DMS114 treated with DMSO at 0.1 percent for 48 hours (cell line): ENCODE measurements around the gene COL8A2.

ENCODE experiments used
- DNase-seq: peaks from one replicate; lab custom pipeline; 2025; ENCODE audit not compliant: unreplicated experiment; lab: John Stamatoyannopoulos, UW

The COL8A2 gene

GRCh38 chr1:36115200-36115669 lies 9.8 kb downstream of the COL8A2 start:
- no peak for DNase-seq

- DNase-seq = no peak
Observed at GRCh38 chr1:36114371-36114770, 10.7 kb downstream of the COL8A2 start.

GRCh38 chr1:36112823-36113222 lies 12.2 kb downstream of the COL8A2 start:
- DNase-seq = no peak

- DNase-seq = no peak
Observed at GRCh38 chr1:36111151-36111550, 13.9 kb downstream of the COL8A2 start.

GRCh38 chr1:36109041-36109679 lies 15.9 kb downstream of the COL8A2 start:
- DNase-seq = no peak

GRCh38 chr1:36108314-36108713 lies 16.7 kb downstream of the COL8A2 start:
- no peak for DNase-seq

- DNase-seq = no peak
Observed at GRCh38 chr1:36107394-36107793, 17.6 kb downstream of the COL8A2 start.

GRCh38 chr1:36106269-36106668 lies 18.8 kb downstream of the COL8A2 start:
- no peak for DNase-seq

GRCh38 chr1:36101546-36101945 lies 23.5 kb downstream of the COL8A2 start:
- DNase-seq = no peak

GRCh38 chr1:36100376-36100775 lies 24.6 kb downstream of the COL8A2 start:
- no peak for DNase-seq

GRCh38 chr1:36099681-36100341 lies 25.2 kb downstream of the COL8A2 start:
- DNase-seq = peak; percentile 33

GRCh38 chr1:36098650-36099365 lies 26.2 kb downstream of the COL8A2 start:
- no peak for DNase-seq

GRCh38 chr1:36097693-36098585 lies 27.1 kb downstream of the COL8A2 start:
- DNase-seq = no peak

GRCh38 chr1:36096500-36097432 lies 28.3 kb downstream of the COL8A2 start:
- DNase-seq = no peak

- DNase-seq = no peak
Observed at GRCh38 chr1:36095760-36096405, 29.1 kb downstream of the COL8A2 start.

GRCh38 chr1:36094621-36095061 lies 30.4 kb downstream of the COL8A2 start:
- no peak for DNase-seq

GRCh38 chr1:36093929-36094328 lies 31.1 kb downstream of the COL8A2 start:
- no peak for DNase-seq

GRCh38 chr1:36093226-36093625 lies 31.8 kb downstream of the COL8A2 start:
- DNase-seq = no peak

GRCh38 chr1:36092798-36093185 lies 32.2 kb downstream of the COL8A2 start:
- no peak for DNase-seq
